Endothelial cell of umbilical vein (primary cell): ENCODE results near the gene CCDC12. TPM values are rescaled to one million over a fixed set of nuclear protein-coding genes. Genes with fewer than 3 reads are reported as not detected.
A peak's percentile ranks its signal among the peaks of the same experiment; 100 is the strongest.

Source experiments
- BruUV-seq: library from RNA; stranded (reverse); fragments of 400-500 nt; replicated peaks from 2 replicates; lab custom pipeline; 2021; lab: Mats Ljungman, UMichigan
- CTCF ChIA-PET: fragments of 300-600, 350-600 bp; sonication (Branson Sonifier 250); formaldehyde crosslinking; loops from one replicate; lab custom pipeline; 2021; ENCODE audit warnings: antibody characterized with exemption, inconsistent platforms; lab: Charles Lee
- POLR2A ChIA-PET: fragments of 300-600, 350-600 bp; sonication (Branson Sonifier 250); formaldehyde crosslinking; loops from one replicate; lab custom pipeline; 2021; ENCODE audit warnings: antibody characterized with exemption, inconsistent platforms; lab: Charles Lee
- DNase-seq: peaks from one replicate; pipeline ENCODE4 v3.0.0-alpha.2; 2011; ENCODE audit warnings: low read depth, low spot score
- FAIRE-seq: peaks from 2 replicates; lab custom pipeline; 2011; peaks lifted over from hg19 to GRCh38; lab: Jason Lieb, UNC
- H2AFZ ChIP-seq: 2 replicates; pipeline ENCODE4 v1.6.0; 2012; ENCODE audit warnings: low read depth, low read length, control low read depth, inconsistent platforms
- H3K27ac ChIP-seq: 2 replicates; pipeline ENCODE4 v1.5.1; 2011; ENCODE audit warnings: low read depth, mild to moderate bottlenecking, control low read depth, low read length, moderate library complexity; ENCODE audit not compliant: insufficient read depth
- H3K27me3 ChIP-seq, 2 experiments: 2 replicates each; pipeline versions ENCODE4 v1.6.0 to v1.6.1; 2011; ENCODE audit warnings: low read length in 2 of 2, mixed read lengths in 1 of 2; ENCODE audit not compliant: control insufficient read depth in 2 of 2, insufficient read depth in 2 of 2
- H3K36me3 ChIP-seq, 2 experiments: 2 replicates in 1 of 2; 3 replicates in 1 of 2; pipeline ENCODE4 v1.5.1; 2011; ENCODE audit warnings: low read length in 2 of 2, mild to moderate bottlenecking in 1 of 2, moderate library complexity in 1 of 2; ENCODE audit not compliant: control insufficient read depth in 2 of 2, insufficient read depth in 2 of 2; ENCODE audit errors: extremely low read depth in 1 of 2
- H3K4me1 ChIP-seq: 3 replicates; pipeline ENCODE4 v1.5.1; 2011; ENCODE audit warnings: mild to moderate bottlenecking, low read length; ENCODE audit not compliant: control insufficient read depth, insufficient read depth; ENCODE audit errors: extremely low read depth
- H3K4me2 ChIP-seq: 2 replicates; pipeline ENCODE4 v1.6.1; 2011; ENCODE audit warnings: low read length, control low read depth, mixed read lengths; ENCODE audit not compliant: insufficient read depth
- H3K4me3 ChIP-seq, 3 experiments: fragments of 200-600 bp in 1 of 3; sonication (generic), shearing (Covaris generic) in 1 of 3; replicated peaks in 1 of 3; 2 replicates each; pipeline ENCODE4 v1.5.1; 2011 to 2016; ENCODE audit warnings: control low read depth in 3 of 3, low read length in 3 of 3, mild to moderate bottlenecking in 2 of 3, inconsistent platforms in 1 of 3, low read depth in 1 of 3, moderate library complexity in 1 of 3; ENCODE audit not compliant: insufficient read depth in 1 of 3
- H3K79me2 ChIP-seq: 2 replicates; pipeline ENCODE4 v1.6.0; 2012; ENCODE audit warnings: low read length, inconsistent platforms; ENCODE audit not compliant: control insufficient read depth, insufficient read depth
- H3K9ac ChIP-seq: replicated peaks from 2 replicates; pipeline ENCODE3; 2011; ENCODE audit warnings: low read length, control low read depth; ENCODE audit not compliant: insufficient read depth; ENCODE audit errors: extremely low read depth
- H3K9me1 ChIP-seq: replicated peaks from 3 replicates; pipeline ENCODE4 v1.6.0; 2011; ENCODE audit warnings: mild to moderate bottlenecking, low read length; ENCODE audit not compliant: control insufficient read depth, insufficient read depth; ENCODE audit errors: extremely low read depth
- H3K9me3 ChIP-seq: replicated peaks from 2 replicates; pipeline ENCODE4 v1.5.1; 2012; ENCODE audit warnings: low read length, inconsistent platforms; ENCODE audit not compliant: control insufficient read depth, insufficient read depth
- H4K20me1 ChIP-seq: replicated peaks from 2 replicates; pipeline ENCODE3; 2011; ENCODE audit warnings: mild to moderate bottlenecking, low read length; ENCODE audit not compliant: control insufficient read depth, insufficient read depth; ENCODE audit errors: extremely low read depth
- CTCF ChIP-seq, 2 donors: IDR thresholded peaks; 1 replicate in 1 of 2; 2 replicates in 1 of 2; pipeline ENCODE4 v1.5.1; 2011; ENCODE audit warnings: low read length in 2 of 2, mild to moderate bottlenecking in 2 of 2, moderate library complexity in 2 of 2, control low read depth in 1 of 2, inconsistent platforms in 1 of 2, low read depth in 1 of 2; ENCODE audit not compliant: insufficient read depth in 1 of 2; ENCODE audit errors: extremely low read depth in 1 of 2
- JUN ChIP-seq: IDR thresholded peaks from 2 replicates; pipeline ENCODE4 v1.6.1; 2011; ENCODE audit warnings: borderline replicate concordance, low read depth; ENCODE audit not compliant: insufficient read length, insufficient read depth
- MYC ChIP-seq: IDR thresholded peaks from one replicate; pipeline ENCODE4 v1.6.1; 2011; ENCODE audit warnings: mild to moderate bottlenecking, low read depth, low read length
- POLR2A ChIP-seq: IDR thresholded peaks from 2 replicates; pipeline ENCODE4 v1.6.1; 2012; ENCODE audit warnings: low read depth, mild to moderate bottlenecking, control low read depth, low read length
- POLR2AphosphoS5 ChIP-seq: IDR thresholded peaks from 2 replicates; pipeline ENCODE4 v1.6.1; 2012; ENCODE audit warnings: low read depth, mild to moderate bottlenecking, control low read depth, low read length, moderate library complexity; ENCODE audit not compliant: insufficient read depth
- dilution Hi-C: fragments of 300-500 bp; cut with MboI; formaldehyde crosslinking; loops from one replicate; pipeline ENCODE4 v1.15.0; 2019; ENCODE audit warnings: low sequenced_read_pairs; ENCODE audit not compliant: extremely low pct_ligation_motif_present
- intact Hi-C: fragments of 100-400 bp; cut with micrococcal nuclease; formaldehyde crosslinking; loops from one replicate; pipeline ENCODE4 v1.10.0; 2022
- polyA plus RNA-seq, 4 experiments: library from polyadenylated mRNA; depleted of rRNA in 3 of 4; stranded (reverse) in 3 of 4; unstranded in 1 of 4; fragments of >200 nt; gene quantifications; 2 replicates each; pipeline versions ENCODE4 v1.2.1 to v1.2.3, GENCODE V29; 2011 to 2012; ENCODE audit warnings: missing spikeins in 1 of 4
- total RNA-seq: library from RNA; stranded (reverse); gene quantifications from 2 replicates; pipeline ENCODE4 v1.2.3, GENCODE V29; 2021

CCDC12 gene
- total and polyA plus RNA-seq, 2 donors (not counting 3 experiments of a cell fraction or from before 2014, with no cell fraction given): 35.1 to 50.5 TPM

- no peaks in the 10 kb centered on the region for H4K20me1 ChIP-seq
- no peak overlapping the region for H3K4me3 ChIP-seq
- H3K4me2 ChIP-seq: no peak overlapping the region
- no peaks in the 10 kb centered on the region for H3K4me1 ChIP-seq
- H3K9me1 ChIP-seq: no peaks in the 10 kb centered on the region
- H3K79me2 ChIP-seq: no peaks in the 10 kb centered on the region
- H3K27me3 ChIP-seq: no peaks in the 10 kb centered on the region
- CTCF ChIA-PET: interaction anchor here (0.6 to 4.8 kb wide), 9 partner anchors 8 to 131 kb away, joined by 3 to 50 read pairs (median 4); partner anchors contain the start of gene CCDC12
- DNase-seq (peak; percentile 48), FAIRE-seq (peak; percentile 74)
- peaks cover 2 to 36% of the 10 kb centered on the region in 2 experiments for H3K36me3 ChIP-seq
- no peak overlapping the region for H2AFZ ChIP-seq
- H3K9me3 ChIP-seq: no peaks in the 10 kb centered on the region
- BruUV-seq: no TSS peak
- no peak overlapping the region for H3K9ac ChIP-seq
- dilution Hi-C loops (no loop called here), intact Hi-C loops (loop anchor here (1.0 to 10.0 kb wide), 3 partner anchors 75 to 293 kb away; partner anchors contain the start of gene TMIE)
- no peak overlapping the region for H3K27ac ChIP-seq
- TF ChIP-seq POLR2A (peak; percentile 29), POLR2AphosphoS5 (peak; percentile 43), JUN (no peak), MYC (no peak), CTCF (IDR thresholded peaks at IDR 0.05; ENCODE audit: extremely low read depth in 1 of 2, insufficient read depth in 1 of 2, low read depth in 1 of 2, low read length in 2 of 2) (peak; percentile 84 to 93)
- POLR2A ChIA-PET: no interaction called here
These were observed 21.7 kb upstream of the CCDC12 start for GRCh38 chr3:46998121-46998851.
